GM20431 (cell line): ENCODE data around the gene OR52H1.

Source experiments
- in situ Hi-C: fragments of 300-500 bp; cut with MseI, MboI; formaldehyde crosslinking; loops from one replicate; pipeline ENCODE4 v1.15.0; 2020; ENCODE audit warnings: low sequenced_read_pairs; ENCODE audit not compliant: unreplicated experiment

OR52H1 gene

GRCh38 chr11:5536482-5536881, 11.9 kb downstream of the OR52H1 start:
- in situ Hi-C loops: no loop called here

- in situ Hi-C loops: no loop called here
Observed at GRCh38 chr11:5534046-5534445, 14.3 kb downstream of the OR52H1 start.

GRCh38 chr11:5531053-5531831, 17.1 kb downstream of the OR52H1 start:
- in situ Hi-C loops: no loop called here

GRCh38 chr11:5528495-5528894, 19.8 kb downstream of the OR52H1 start:
- in situ Hi-C loops: no loop called here

- in situ Hi-C loops: no loop called here
Observed at GRCh38 chr11:5527716-5528115, 20.6 kb downstream of the OR52H1 start.

- in situ Hi-C loops: no loop called here
Observed at GRCh38 chr11:5524756-5525155, 23.6 kb downstream of the OR52H1 start.

GRCh38 chr11:5522308-5522707, 26.0 kb downstream of the OR52H1 start:
- in situ Hi-C loops: no loop called here

- in situ Hi-C loops: no loop called here
Observed at GRCh38 chr11:5521540-5521939, 26.8 kb downstream of the OR52H1 start.

GRCh38 chr11:5516599-5516998, 31.7 kb downstream of the OR52H1 start, which contains the start of gene UBQLNL:
TSS of gene UBQLNL (minus strand) at chr11:5516699. CDS start at chr11:5516441, 258 bp downstream.
- in situ Hi-C loops: no loop called here

GRCh38 chr11:5514841-5515240, 33.5 kb downstream of the OR52H1 start:
- in situ Hi-C loops: no loop called here

GRCh38 chr11:5509803-5510202, 38.5 kb downstream of the OR52H1 start, which contains the start of gene UBQLN3:
TSS of gene UBQLN3 (minus strand) at chr11:5509957. CDS start at chr11:5509558, 399 bp downstream.
- in situ Hi-C loops: no loop called here

GRCh38 chr11:5508605-5509004, 39.7 kb downstream of the OR52H1 start:
- in situ Hi-C loops: no loop called here

- in situ Hi-C loops: no loop called here
Observed at GRCh38 chr11:5507933-5508305, 40.4 kb downstream of the OR52H1 start.

GRCh38 chr11:5507177-5507932, 41.0 kb downstream of the OR52H1 start:
- in situ Hi-C loops: no loop called here

- in situ Hi-C loops: no loop called here
Observed at GRCh38 chr11:5505363-5506048, 42.8 kb downstream of the OR52H1 start.

- in situ Hi-C loops: no loop called here
Observed at GRCh38 chr11:5504403-5504921, 43.9 kb downstream of the OR52H1 start.

GRCh38 chr11:5500393-5500801, 47.9 kb downstream of the OR52H1 start:
- in situ Hi-C loops: no loop called here

GRCh38 chr11:5499671-5500070, 48.7 kb downstream of the OR52H1 start:
- in situ Hi-C loops: no loop called here
